ENCODE data around the gene CSNK1E.

- TF ChIP-seq CTCF (IDR thresholded peaks at IDR 0.05; ENCODE audit: low read depth, low read length, poor library complexity, severe bottlenecking) (no peak), EZH2phosphoT487 (IDR thresholded peaks at IDR 0.05; ENCODE audit: borderline replicate concordance, low read length) (no peak)
Observed at GRCh38 chr22:38295339-38295738, 21.9 kb downstream of the CSNK1E start.
